Bone marrow (tissue), 2 donors: ENCODE results near the gene CASP2.
A peak's percentile ranks its signal among the peaks of the same experiment; 100 is the strongest.

ENCODE experiments used
- DNase-seq, 2 donors: peaks; one replicate each; lab custom pipeline; 2025; lab: John Stamatoyannopoulos, UW

Gene CASP2

DNA sequence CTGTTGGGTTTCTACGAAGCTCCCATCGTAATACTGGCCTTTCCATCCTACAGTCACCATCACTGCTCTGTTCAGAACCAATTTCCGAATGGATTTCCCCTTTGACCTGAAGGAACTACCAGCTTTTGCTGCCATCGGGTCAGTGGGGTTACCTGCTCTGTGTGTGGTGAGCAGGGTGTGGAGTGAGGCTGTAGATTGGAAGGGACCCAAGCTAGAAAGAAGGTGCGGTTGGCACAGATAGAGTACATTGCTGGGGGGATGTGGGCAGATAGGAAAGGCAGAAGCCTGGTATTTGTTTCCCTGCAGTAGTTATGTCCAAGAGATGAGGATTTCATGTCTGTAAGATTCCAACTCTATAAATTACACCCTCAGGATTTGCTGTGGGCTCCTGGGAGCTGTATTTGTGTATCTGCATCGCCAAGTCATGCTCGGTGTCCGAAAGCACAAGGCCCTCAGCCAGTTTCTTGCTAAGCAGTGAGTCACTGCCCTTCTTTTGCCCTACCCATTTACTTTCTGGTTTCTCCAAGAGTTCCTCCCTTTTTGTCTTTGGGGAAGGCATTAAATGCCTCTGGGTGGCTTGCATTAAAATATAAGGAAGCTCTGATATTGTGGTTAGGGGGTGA, 43.1 kb downstream of the CASP2 start:
- peak in 1 of 2 donors; percentile 47 for DNase-seq

GRCh38 chr7:143334244-143334643, 46.1 kb downstream of the CASP2 start:
- DNase-seq: no peak

DNA sequence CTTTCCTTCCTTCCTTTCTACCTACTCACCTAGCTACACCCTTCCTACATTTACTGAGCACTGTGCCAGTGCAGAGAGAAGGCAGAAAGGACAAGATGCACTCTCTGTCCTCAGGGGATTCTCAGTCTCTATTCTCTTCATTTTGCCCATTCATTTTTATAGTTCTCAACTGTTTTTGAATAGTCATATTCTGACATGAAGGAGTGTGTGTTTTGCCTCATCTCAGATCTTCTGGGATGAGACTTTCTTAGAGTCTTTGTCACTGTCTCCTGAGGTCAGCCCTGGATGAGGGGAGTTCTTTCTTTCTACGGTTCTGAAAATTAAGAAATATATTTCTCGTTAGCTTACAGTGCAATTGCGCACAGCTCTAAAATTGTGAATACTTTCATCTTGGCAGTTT, 49.1 kb downstream of the CASP2 start:
- DNase-seq: no peak

DNA sequence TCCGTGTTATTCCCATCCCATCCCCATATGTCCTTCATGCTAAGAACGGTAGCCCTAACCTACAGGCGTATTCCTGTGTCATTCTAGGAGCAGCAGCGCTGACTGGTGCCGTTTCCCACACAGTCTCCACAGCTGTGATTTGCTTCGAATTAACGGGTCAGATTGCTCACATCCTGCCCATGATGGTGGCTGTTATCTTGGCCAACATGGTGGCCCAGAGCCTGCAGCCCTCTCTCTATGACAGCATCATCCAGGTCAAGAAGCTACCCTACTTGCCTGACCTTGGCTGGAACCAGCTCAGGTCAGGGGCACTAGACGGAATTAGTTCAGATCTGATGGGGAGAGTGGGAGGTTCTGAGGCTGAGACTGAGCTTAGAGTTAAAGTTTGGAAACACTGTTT, 53.7 kb downstream of the CASP2 start:
- DNase-seq: no peak

- no peak for DNase-seq
Observed at GRCh38 chr7:143343596-143343995, 55.4 kb downstream of the CASP2 start.

DNA sequence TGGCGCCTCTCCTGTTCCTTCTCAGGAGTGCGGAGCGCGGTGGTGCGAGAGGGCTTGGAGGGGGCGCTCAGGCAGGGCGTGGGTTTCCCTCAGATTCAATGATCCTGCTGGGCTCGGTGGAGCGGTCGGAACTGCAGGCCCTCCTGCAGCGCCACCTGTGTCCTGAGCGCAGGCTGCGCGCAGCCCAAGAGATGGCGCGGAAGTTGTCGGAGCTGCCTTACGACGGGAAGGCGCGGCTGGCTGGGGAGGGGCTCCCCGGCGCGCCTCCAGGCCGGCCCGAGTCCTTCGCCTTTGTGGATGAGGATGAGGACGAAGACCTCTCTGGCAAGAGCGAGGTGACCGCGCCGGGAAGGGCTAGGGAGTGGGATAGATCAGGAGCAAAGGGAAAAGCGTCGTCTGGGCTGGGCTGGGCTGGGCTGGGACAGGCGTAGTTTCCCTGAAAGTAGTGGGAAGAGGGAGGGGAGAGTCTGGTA, 57.3 kb downstream of the CASP2 start:
- peak in 1 of 2 donors; percentile 2 for DNase-seq

- no peak for DNase-seq
Observed at GRCh38 chr7:143346018-143346417, 57.9 kb downstream of the CASP2 start.

GRCh38 chr7:143347950-143348349, 59.8 kb downstream of the CASP2 start:
- DNase-seq: no peak

DNA sequence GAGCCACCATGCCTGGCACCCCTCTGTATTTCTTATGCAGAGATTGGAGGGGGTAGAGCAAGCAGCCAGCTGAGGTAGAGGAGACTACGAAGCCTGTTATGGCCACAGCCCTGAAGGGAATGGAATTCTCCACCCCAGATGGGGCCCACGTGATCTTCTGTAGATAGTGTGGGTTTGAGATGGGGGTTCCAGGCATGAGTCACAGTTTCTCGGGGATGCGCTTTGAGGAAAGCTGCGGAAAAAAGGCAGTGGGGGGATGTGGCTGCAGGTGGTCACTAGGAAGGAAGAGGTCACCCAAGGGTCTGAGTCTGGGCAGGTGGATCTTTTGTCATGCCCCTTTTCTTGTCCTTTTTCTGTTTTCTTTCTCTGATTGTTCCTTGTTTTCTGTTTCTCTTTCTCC, 62.9 kb downstream of the CASP2 start:
- no peak for DNase-seq

GRCh38 chr7:143351574-143351973, 63.4 kb downstream of the CASP2 start:
- no peak for DNase-seq

GRCh38 chr7:143352531-143353002, 64.4 kb downstream of the CASP2 start:
- no peak for DNase-seq

DNA sequence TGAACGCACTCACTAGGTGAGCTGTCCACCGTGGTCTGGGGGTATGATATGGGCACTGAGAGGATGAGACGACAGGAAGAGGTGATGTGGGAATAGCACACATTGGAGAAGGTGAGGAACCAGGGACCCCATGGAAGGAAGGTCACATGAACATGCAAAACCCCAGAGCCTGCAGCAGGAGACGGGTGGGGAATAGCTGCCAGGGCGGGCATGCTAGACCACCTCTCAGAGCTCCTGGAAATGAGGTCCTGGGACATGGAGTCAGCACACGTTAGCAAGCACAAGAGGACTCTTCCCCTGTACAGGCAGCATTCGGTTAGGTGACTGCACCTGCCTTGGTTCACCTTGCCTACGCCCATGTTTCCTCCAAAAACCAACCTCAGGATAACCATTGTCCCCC, 66.2 kb downstream of the CASP2 start:
- DNase-seq: no peak

GRCh38 chr7:143354965-143355364, 66.8 kb downstream of the CASP2 start:
- no peak for DNase-seq

GRCh38 chr7:143355450-143356385, 67.6 kb downstream of the CASP2 start:
- DNase-seq: no peak

DNA sequence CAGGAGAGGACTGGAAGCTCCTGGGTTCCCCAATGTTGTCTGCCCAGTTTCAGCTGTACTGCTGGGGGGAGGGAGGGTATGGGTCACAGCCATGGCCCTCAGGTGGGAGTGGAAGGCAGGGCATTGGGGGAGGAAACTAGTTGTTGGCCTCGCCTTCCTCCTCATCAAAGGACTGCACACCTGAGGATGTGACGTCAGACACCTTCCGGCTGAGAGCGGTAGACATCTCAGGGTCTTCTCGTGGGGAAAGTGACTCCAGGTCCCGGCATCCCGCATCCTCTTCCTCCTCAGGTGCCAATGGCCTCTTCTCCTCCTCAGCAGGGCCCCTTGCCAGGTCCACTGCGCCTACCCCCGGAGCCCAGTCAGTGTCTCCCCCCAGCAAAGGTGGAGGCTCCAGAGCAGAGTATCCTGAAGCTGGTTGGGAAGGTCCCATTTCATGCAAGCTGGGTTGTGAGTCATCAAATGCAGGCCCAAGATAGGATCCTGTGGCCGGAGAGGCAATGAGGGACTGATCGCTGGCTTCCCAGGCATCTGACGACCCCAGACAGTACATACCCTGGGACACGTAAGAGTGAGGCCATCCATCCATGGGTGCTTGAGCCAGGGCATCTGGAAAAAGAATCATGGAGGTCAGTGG, 68.4 kb downstream of the CASP2 start:
- DNase-seq: no peak
